H1 (cell line): ENCODE measurements around the gene ABCG8. TPM values are rescaled to one million over a fixed set of nuclear protein-coding genes. Genes with fewer than 3 reads are reported as not detected.

Source experiments
- CHD7 ChIP-seq: fragments of 300-600 bp; sonication (generic); IDR thresholded peaks from 2 replicates; pipeline ENCODE4 v1.7.1; 2012; ENCODE audit warnings: low read length, moderate library complexity, mild to moderate bottlenecking, inconsistent platforms; ENCODE audit not compliant: insufficient replicate concordance
- MAX ChIP-seq: IDR thresholded peaks from 2 replicates; pipeline ENCODE4 v1.6.1; 2012; ENCODE audit warnings: inconsistent platforms
- NANOG ChIP-seq: IDR thresholded peaks from 2 replicates; pipeline ENCODE4 v1.6.1; 2011; ENCODE audit warnings: low read length, low read depth, mild to moderate bottlenecking, inconsistent platforms; ENCODE audit not compliant: insufficient read depth, poor library complexity, severe bottlenecking
- POU5F1 ChIP-seq: IDR thresholded peaks from 2 replicates; pipeline ENCODE4 v1.6.1; 2011; ENCODE audit warnings: low read depth, mild to moderate bottlenecking, low read length, moderate library complexity
- SRF ChIP-seq: IDR thresholded peaks from 2 replicates; pipeline ENCODE4 v1.6.1; 2011; ENCODE audit warnings: mild to moderate bottlenecking, low read depth, low read length, moderate library complexity
- TAF7 ChIP-seq: optimal IDR thresholded peaks from 2 replicates; pipeline ENCODE3; 2011; ENCODE audit warnings: low read depth, mild to moderate bottlenecking, inconsistent platforms, low read length, moderate library complexity, borderline replicate concordance
- polyA plus RNA-seq, 7 experiments: library from polyadenylated mRNA; depleted of rRNA in 3 of 7; stranded (reverse) in 5 of 7; unstranded in 2 of 7; fragments of >200 nt in 5 of 7; fragments of 200-250 nt in 2 of 7; gene quantifications; 1 replicate in 5 of 7; 2 replicates in 1 of 7; 4 replicates in 1 of 7; pipeline versions ENCODE4 v1.2.1 to v1.2.3, GENCODE V29; 2011 to 2013; ENCODE audit warnings: missing spikeins in 2 of 7, mixed read lengths in 2 of 7
- total RNA-seq: library from RNA; stranded (reverse); fragmentation: NEBNext Ultra II Directional; extraction: Animal tissue kit (Norgen Biotek cat#: 25700); gene quantifications from 2 replicates; pipeline ENCODE4 v1.2.1, GENCODE V29; 2021

The ABCG8 gene
- total and polyA plus RNA-seq, 2 of the 8 experiments (the other 6 are each of a cell fraction or from before 2014, with no cell fraction given): not detected

GRCh38 chr2:43840965-43841364 lies 2.2 kb downstream of the ABCG8 start (continued):
- TF ChIP-seq CHD7 (no peak), TAF7 (no peak), POU5F1 (no peak), MAX (no peak), NANOG (no peak), SRF (no peak)
